Neuron (in vitro differentiated cells): ENCODE data around the gene ANKMY1.
"Not testable (repeated sequence)": the region's sequence is repeated elsewhere in the genome, so short reads cannot be mapped to it uniquely, and the experiment has no call there.

ENCODE experiments used
- H2AFZ ChIP-seq: one replicate; pipeline ENCODE4 v1.6.1; 2013; ENCODE audit warnings: low read depth, mild to moderate bottlenecking, inconsistent platforms, low read length, moderate library complexity
- H3K27me3 ChIP-seq: one replicate; pipeline ENCODE4 v1.6.1; 2013; ENCODE audit warnings: low read length; ENCODE audit not compliant: insufficient read depth
- H3K36me3 ChIP-seq: one replicate; pipeline ENCODE4 v1.6.1; 2013; ENCODE audit warnings: low read length; ENCODE audit not compliant: insufficient read depth
- H3K4me1 ChIP-seq: one replicate; pipeline ENCODE4 v1.6.1; 2013; ENCODE audit warnings: low read length; ENCODE audit not compliant: insufficient read depth
- H3K4me3 ChIP-seq: 2 replicates; pipeline ENCODE4 v1.5.1; 2013; ENCODE audit warnings: mild to moderate bottlenecking, low read length, moderate library complexity
- H3K9me3 ChIP-seq: one replicate; pipeline ENCODE4 v1.6.1; 2013; ENCODE audit warnings: low read length

Gene ANKMY1

GRCh38 chr2:240506406-240507059 is 51.3 kb downstream of the ANKMY1 start:
- no peaks in the 10 kb centered on the region for H3K27me3 ChIP-seq
- H3K4me3 ChIP-seq: no peak overlapping the region
- peaks cover 4% of the 10 kb centered on the region for H3K36me3 ChIP-seq
- H3K4me1 ChIP-seq: no peaks in the 10 kb centered on the region
- no peak overlapping the region for H2AFZ ChIP-seq
- H3K9me3 ChIP-seq: no peaks in the 10 kb centered on the region

- Histone ChIP-seq H3K27me3 (no peaks in the 10 kb centered on the region), H3K9me3 (no peaks in the 10 kb centered on the region), H3K4me3 (no peak overlapping the region), H2AFZ (no peak overlapping the region), H3K36me3 (peaks cover 4% of the 10 kb centered on the region), H3K4me1 (no peaks in the 10 kb centered on the region)
These were observed 51.9 kb downstream of the ANKMY1 start for GRCh38 chr2:240505910-240506309.

- Histone ChIP-seq H3K4me1 (no peaks in the 10 kb centered on the region), H3K9me3 (no peaks in the 10 kb centered on the region), H2AFZ (no peak overlapping the region), H3K27me3 (no peaks in the 10 kb centered on the region), H3K36me3 (peaks cover 7% of the 10 kb centered on the region), H3K4me3 (no peak overlapping the region)
These were observed 53.9 kb downstream of the ANKMY1 start for GRCh38 chr2:240503848-240504247.

- peaks cover 9% of the 10 kb centered on the region for H3K36me3 ChIP-seq
- no peaks in the 10 kb centered on the region for H3K9me3 ChIP-seq
- H3K4me1 ChIP-seq: no peaks in the 10 kb centered on the region
- no peak overlapping the region for H3K4me3 ChIP-seq
- H3K27me3 ChIP-seq: no peaks in the 10 kb centered on the region
- H2AFZ ChIP-seq: no peak overlapping the region
These were observed 54.4 kb downstream of the ANKMY1 start for GRCh38 chr2:240503375-240503774.

DNA sequence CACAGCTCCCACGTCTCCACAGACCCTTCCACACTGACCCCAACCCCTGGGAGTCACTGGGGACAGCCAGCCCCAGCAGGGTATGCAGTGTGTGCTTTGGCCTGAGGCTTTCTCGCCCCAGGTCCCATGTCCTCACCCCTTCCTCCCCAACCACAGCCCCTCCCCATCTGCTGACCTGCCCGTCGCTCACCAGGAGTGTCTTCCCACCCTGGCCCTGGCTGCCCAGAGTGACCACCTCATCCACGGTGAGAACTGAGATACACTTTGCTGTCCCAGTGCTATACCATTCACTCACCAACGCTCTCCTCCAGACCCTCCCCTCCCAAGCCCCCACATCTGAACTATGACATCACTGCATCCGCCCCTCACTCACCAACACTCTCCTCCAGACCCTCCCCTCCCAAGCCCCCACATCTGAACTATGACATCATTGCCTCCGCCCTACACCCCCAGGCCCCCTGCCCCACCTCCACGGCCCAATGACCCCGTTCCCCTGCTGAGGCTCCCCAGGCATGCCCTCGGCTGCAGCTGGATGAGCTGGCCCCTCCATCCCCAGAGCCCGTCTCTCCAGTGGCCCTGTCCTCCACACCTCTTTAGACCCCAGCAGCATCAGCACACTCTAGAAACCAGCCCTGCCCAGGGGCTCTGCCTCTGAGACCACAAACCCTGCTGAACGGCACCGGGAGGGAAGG is 55.2 kb downstream of the ANKMY1 start:
- no peak overlapping the region for H3K4me3 ChIP-seq
- no peaks in the 10 kb centered on the region for H3K4me1 ChIP-seq
- H3K36me3 ChIP-seq: peaks cover 9% of the 10 kb centered on the region
- H3K9me3 ChIP-seq: no peaks in the 10 kb centered on the region
- no peak overlapping the region for H2AFZ ChIP-seq
- no peaks in the 10 kb centered on the region for H3K27me3 ChIP-seq

GRCh38 chr2:240502059-240502429 is 55.7 kb downstream of the ANKMY1 start:
- H2AFZ ChIP-seq: no peak overlapping the region
- no peaks in the 10 kb centered on the region for H3K9me3 ChIP-seq
- peaks cover 9% of the 10 kb centered on the region for H3K36me3 ChIP-seq
- H3K4me3 ChIP-seq: no peak overlapping the region
- H3K27me3 ChIP-seq: no peaks in the 10 kb centered on the region
- H3K4me1 ChIP-seq: no peaks in the 10 kb centered on the region

DNA sequence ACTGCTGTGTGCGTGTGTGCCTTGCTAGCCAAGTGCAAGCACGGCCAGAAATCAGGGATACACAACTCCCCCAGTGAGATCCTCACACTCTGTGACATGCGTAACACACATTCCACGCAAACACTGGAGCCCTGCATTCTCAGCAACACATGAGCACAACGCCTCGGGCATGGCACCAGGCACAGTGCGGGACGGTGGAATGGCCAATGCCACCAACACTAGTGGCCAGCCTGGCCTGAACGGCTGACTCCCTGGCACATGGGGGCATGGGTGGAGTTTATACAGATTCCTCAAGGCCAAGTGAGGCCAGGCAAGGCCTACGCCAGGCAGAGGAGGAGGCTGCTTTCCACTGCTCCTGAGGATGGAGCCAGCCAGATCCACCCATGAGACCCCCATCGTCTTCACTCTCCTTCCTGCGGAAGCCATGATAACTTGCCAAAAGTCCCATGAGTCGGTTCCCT is 56.2 kb downstream of the ANKMY1 start:
- no peak overlapping the region for H2AFZ ChIP-seq
- no peaks in the 10 kb centered on the region for H3K27me3 ChIP-seq
- no peak overlapping the region for H3K4me3 ChIP-seq
- peaks cover 9% of the 10 kb centered on the region for H3K36me3 ChIP-seq
- no peaks in the 10 kb centered on the region for H3K4me1 ChIP-seq
- no peaks in the 10 kb centered on the region for H3K9me3 ChIP-seq

DNA sequence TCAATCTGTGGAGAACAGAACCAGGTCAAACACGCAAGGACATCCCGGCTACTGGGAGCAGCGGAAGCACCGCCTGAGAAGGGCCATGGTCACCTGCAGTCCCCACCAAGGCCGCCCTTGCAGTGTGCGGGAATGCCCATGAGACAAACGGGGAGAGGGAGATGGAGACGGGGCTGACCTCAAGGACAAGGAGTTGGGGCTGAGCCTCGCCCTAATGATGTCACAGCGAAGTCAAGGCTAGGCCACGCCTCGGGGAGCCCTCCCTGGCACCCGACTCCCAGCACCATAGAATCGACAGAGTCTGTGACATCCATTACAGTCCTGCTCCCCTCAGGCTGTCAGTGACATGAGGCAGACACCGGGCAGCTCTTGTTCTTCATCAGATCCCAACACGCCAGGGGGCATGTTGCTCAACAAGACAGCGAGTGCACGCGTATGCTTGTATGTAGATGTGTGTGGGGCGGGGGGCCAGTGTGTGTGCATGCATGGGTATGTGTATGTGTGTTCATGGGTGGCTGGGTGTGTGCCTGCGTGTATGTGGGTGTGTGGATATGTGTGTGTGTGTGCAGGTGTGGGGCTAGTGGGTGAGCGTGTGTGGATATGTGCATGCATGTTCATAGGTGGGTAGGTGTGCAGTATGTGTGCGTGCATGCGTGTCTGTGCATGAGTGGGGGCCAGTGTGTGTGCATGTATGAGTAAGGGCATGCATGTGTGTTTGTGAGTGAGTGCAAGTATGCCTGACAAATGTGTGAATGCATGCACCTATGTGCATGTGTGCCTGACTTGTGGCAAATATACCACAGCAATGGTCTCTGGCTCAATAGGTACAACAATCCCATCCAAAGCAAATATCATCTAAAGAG is 57.0 kb downstream of the ANKMY1 start:
- Histone ChIP-seq H3K4me1 (no peaks in the 10 kb centered on the region), H3K36me3 (peaks cover 9% of the 10 kb centered on the region), H3K9me3 (no peaks in the 10 kb centered on the region), H2AFZ (no peak overlapping the region), H3K27me3 (no peaks in the 10 kb centered on the region), H3K4me3 (no peak overlapping the region)

- H3K36me3 ChIP-seq: peaks cover 5% of the 10 kb centered on the region
- H3K4me1 ChIP-seq: no peaks in the 10 kb centered on the region
- no peak overlapping the region for H2AFZ ChIP-seq
- peaks cover under 1% of the 10 kb centered on the region for H3K9me3 ChIP-seq
- H3K4me3 ChIP-seq: no peak overlapping the region
- H3K27me3 ChIP-seq: no peaks in the 10 kb centered on the region
These were observed 58.2 kb downstream of the ANKMY1 start for GRCh38 chr2:240499309-240500301.

DNA sequence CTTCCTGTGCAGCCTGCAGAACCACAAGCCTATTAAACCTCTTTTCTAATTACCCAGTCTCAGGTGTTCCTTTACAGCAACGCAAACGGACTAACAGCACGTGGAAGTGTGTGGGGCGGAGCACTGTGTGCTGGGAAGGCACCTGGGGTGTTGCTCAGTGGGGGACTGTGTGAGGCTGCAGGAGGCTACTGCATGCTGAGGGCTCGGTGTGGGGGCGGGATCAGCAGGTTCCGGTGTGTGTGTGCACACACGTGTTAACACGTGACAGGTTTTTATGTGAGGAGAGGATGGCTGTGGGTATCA is 58.9 kb downstream of the ANKMY1 start:
- H2AFZ ChIP-seq: no peak overlapping the region
- no peaks in the 10 kb centered on the region for H3K4me1 ChIP-seq
- H3K36me3 ChIP-seq: peaks cover 5% of the 10 kb centered on the region
- peaks cover 5% of the 10 kb centered on the region for H3K9me3 ChIP-seq
- H3K27me3 ChIP-seq: no peaks in the 10 kb centered on the region
- no peak overlapping the region for H3K4me3 ChIP-seq

- Histone ChIP-seq H3K27me3 (no peaks in the 10 kb centered on the region), H2AFZ (no peak overlapping the region), H3K9me3 (peaks cover 8% of the 10 kb centered on the region)
These were observed 59.4 kb downstream of the ANKMY1 start for GRCh38 chr2:240498171-240498957.

GRCh38 chr2:240497082-240497481 is 60.7 kb downstream of the ANKMY1 start:
- H3K4me1 ChIP-seq, H3K4me3 ChIP-seq, H3K9me3 ChIP-seq, H2AFZ ChIP-seq, H3K36me3 ChIP-seq, H3K27me3 ChIP-seq: not testable (repeated sequence)

More at GRCh38 chr2:240498171-240498957, 59.4 kb downstream of the ANKMY1 start:
- H3K4me3 ChIP-seq: no peak overlapping the region
- H3K36me3 ChIP-seq: peaks cover 5% of the 10 kb centered on the region
- H3K4me1 ChIP-seq: no peaks in the 10 kb centered on the region
